ENCODE measurements around the gene PCDH11Y. TPM values are rescaled to one million over a fixed set of nuclear protein-coding genes. Genes with fewer than 3 reads are reported as not detected.

PCDH11Y gene
- total RNA-seq, 1 donor, result under 0.01 TPM

Small RNAs within 50 kb of the gene (small RNA-seq; reads per million reads assigned to genes)
- gene RNU2-57P (not detected), gene SNX3P1Y (not detected)

All from hematopoietic multipotent progenitor cell (in vitro differentiated cells).